Measurements from ENCODE around the gene GSG1L2. TPM values are rescaled to one million over a fixed set of nuclear protein-coding genes. Genes with fewer than 3 reads are reported as not detected.

Gene GSG1L2
- total and polyA plus RNA-seq, 2 donors (not counting 1 experiment from before 2014, with no cell fraction given), result not detected

GRCh38 chr17:9828296-9829295 lies 6.7 kb upstream of the GSG1L2 start:
- H3K27ac ChIP-seq (ENCODE audit: low read length in 2 of 2), result no peak overlapping the region
- H3K27me3 Mint-ChIP-seq, result peaks cover 8% of the 10 kb centered on the region
- POLR2A ChIA-PET, result no interaction called here
- no peak overlapping the region for H2AFZ ChIP-seq (ENCODE audit: insufficient read depth, low read depth, low read length, poor library complexity, severe bottlenecking)
- H3K27me3 ChIP-seq (replicated peaks in 1 of 4; ENCODE audit: control extremely low read depth in 1 of 4, control insufficient read depth in 3 of 4, insufficient read depth in 4 of 4, low read length in 3 of 4), result peaks cover 0 to 2% (median 0%) of the 10 kb centered on the region in 4 experiments
- intact Hi-C loops (cut with micrococcal nuclease), result no loop called here
- no peak overlapping the region for H3K4me2 ChIP-seq (replicated peaks; ENCODE audit: low read depth, low read length, poor library complexity, severe bottlenecking)
- H3K4me1 ChIP-seq (ENCODE audit: control insufficient read depth in 2 of 2, insufficient read depth in 2 of 2, low read length in 2 of 2), result no peaks in the 10 kb centered on the region
- no peaks in the 10 kb centered on the region for H3K36me3 ChIP-seq (replicated peaks in 1 of 2; ENCODE audit: control extremely low read depth in 1 of 2, control insufficient read depth in 1 of 2, extremely low read depth in 1 of 2, insufficient read depth in 2 of 2, low read length in 1 of 2)
- no peaks in the 10 kb centered on the region for H4K20me1 ChIP-seq (ENCODE audit: control insufficient read depth, insufficient read depth, low read length, poor library complexity, severe bottlenecking)
- no peaks in the 10 kb centered on the region for H3K9me3 Mint-ChIP-seq (ENCODE audit: insufficient read depth)
- 96% methylated on average over 4 of the region's 13 CpGs for WGBS (ENCODE audit: insufficient coverage)
- DNase-seq (no peak), ATAC-seq (ENCODE audit: low read depth) (no peak)
- H3K79me2 ChIP-seq (ENCODE audit: control insufficient read depth, insufficient read depth, low read length), result no peaks in the 10 kb centered on the region
- H3K4me1 Mint-ChIP-seq, result no peaks in the 10 kb centered on the region
- no peak overlapping the region for H3K27ac Mint-ChIP-seq
- H3K9me3 ChIP-seq (ENCODE audit: control extremely low read depth in 1 of 3, control insufficient read depth in 2 of 3, insufficient read depth in 1 of 3, low read length in 2 of 3), result peaks cover 0 to 8% (median 0%) of the 10 kb centered on the region in 3 donors
- H3K9ac ChIP-seq (ENCODE audit: low read length), result no peak overlapping the region
- no peak overlapping the region for H3K4me3 ChIP-seq (ENCODE audit: control extremely low read depth in 1 of 5, extremely low read depth in 1 of 5, insufficient read depth in 1 of 5, low read depth in 2 of 5, low read length in 4 of 5)
- TF ChIP-seq, protein P1, sequence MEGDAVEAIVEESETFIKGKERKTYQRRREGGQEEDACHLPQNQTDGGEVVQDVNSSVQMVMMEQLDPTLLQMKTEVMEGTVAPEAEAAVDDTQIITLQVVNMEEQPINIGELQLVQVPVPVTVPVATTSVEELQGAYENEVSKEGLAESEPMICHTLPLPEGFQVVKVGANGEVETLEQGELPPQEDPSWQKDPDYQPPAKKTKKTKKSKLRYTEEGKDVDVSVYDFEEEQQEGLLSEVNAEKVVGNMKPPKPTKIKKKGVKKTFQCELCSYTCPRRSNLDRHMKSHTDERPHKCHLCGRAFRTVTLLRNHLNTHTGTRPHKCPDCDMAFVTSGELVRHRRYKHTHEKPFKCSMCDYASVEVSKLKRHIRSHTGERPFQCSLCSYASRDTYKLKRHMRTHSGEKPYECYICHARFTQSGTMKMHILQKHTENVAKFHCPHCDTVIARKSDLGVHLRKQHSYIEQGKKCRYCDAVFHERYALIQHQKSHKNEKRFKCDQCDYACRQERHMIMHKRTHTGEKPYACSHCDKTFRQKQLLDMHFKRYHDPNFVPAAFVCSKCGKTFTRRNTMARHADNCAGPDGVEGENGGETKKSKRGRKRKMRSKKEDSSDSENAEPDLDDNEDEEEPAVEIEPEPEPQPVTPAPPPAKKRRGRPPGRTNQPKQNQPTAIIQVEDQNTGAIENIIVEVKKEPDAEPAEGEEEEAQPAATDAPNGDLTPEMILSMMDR (IDR thresholded peaks at IDR 0.05), result no peak
- no peak for TF ChIP-seq EZH2 (IDR thresholded peaks at IDR 0.05; ENCODE audit: borderline replicate concordance, insufficient read depth, low read depth, low read length, poor library complexity, severe bottlenecking)
- CTCF ChIA-PET, result no interaction called here
- H3K4me3 Mint-ChIP-seq, result no peak overlapping the region

- Histone ChIP-seq H3K9me3 (ENCODE audit: control extremely low read depth in 1 of 3, control insufficient read depth in 2 of 3, insufficient read depth in 1 of 3, low read length in 2 of 3) (peaks cover 0 to 9% (median 0%) of the 10 kb centered on the region in 3 donors), H3K27ac (ENCODE audit: low read length in 2 of 2) (no peak within 1 kb of the TSS), H3K9ac (ENCODE audit: low read length) (no peak within 1 kb of the TSS), H3K27me3 (replicated peaks in 1 of 4; ENCODE audit: control extremely low read depth in 1 of 4, control insufficient read depth in 3 of 4, insufficient read depth in 4 of 4, low read length in 3 of 4) (peaks cover 0 to 2% (median 0%) of the 10 kb centered on the region in 4 experiments), H3K4me2 (replicated peaks; ENCODE audit: low read depth, low read length, poor library complexity, severe bottlenecking) (no peak within 1 kb of the TSS), H3K4me3 (ENCODE audit: control extremely low read depth in 1 of 5, extremely low read depth in 1 of 5, insufficient read depth in 1 of 5, low read depth in 2 of 5, low read length in 4 of 5) (no peak within 1 kb of the TSS), H4K20me1 (ENCODE audit: control insufficient read depth, insufficient read depth, low read length, poor library complexity, severe bottlenecking) (no peaks in the 10 kb centered on the region), H3K79me2 (ENCODE audit: control insufficient read depth, insufficient read depth, low read length) (no peaks in the 10 kb centered on the region), H3K4me1 (ENCODE audit: control insufficient read depth in 2 of 2, insufficient read depth in 2 of 2, low read length in 2 of 2) (no peaks in the 10 kb centered on the region), H2AFZ (ENCODE audit: insufficient read depth, low read depth, low read length, poor library complexity, severe bottlenecking) (no peak within 1 kb of the TSS), H3K36me3 (replicated peaks in 1 of 2; ENCODE audit: control extremely low read depth in 1 of 2, control insufficient read depth in 1 of 2, extremely low read depth in 1 of 2, insufficient read depth in 2 of 2, low read length in 1 of 2) (no peaks in the 10 kb centered on the region)
- Mint-ChIP-seq H3K27ac (no peak within 1 kb of the TSS), H3K9me3 (ENCODE audit: insufficient read depth) (no peaks in the 10 kb centered on the region), H3K27me3 (peaks cover 16% of the 10 kb centered on the region), H3K4me1 (no peaks in the 10 kb centered on the region), H3K4me3 (no peak within 1 kb of the TSS)
- no peak for DNase-seq
- POLR2A ChIA-PET, result no interaction called here
- intact Hi-C loops (cut with micrococcal nuclease), result no loop called here
- TF ChIP-seq, protein P1 (IDR thresholded peaks at IDR 0.05), result no peak
- TF ChIP-seq EZH2 (IDR thresholded peaks at IDR 0.05; ENCODE audit: borderline replicate concordance, insufficient read depth, low read depth, low read length, poor library complexity, severe bottlenecking), result no peak
- 67% methylated on average over 19 of the region's 21 CpGs for WGBS (ENCODE audit: insufficient coverage)
- no peak for ATAC-seq (ENCODE audit: low read depth)
- CTCF ChIA-PET, result no interaction called here
Measured at GRCh38 chr17:9825641-9826150, 3.8 kb upstream of the GSG1L2 start, which contains the start of gene GLP2R. GLP2R (plus strand) TSS chr17:9825924; CDS start chr17:9826064, 140 bp downstream.
